HFFc6 (cell line): ENCODE results near the gene SMG6. TPM values are rescaled to one million over a fixed set of nuclear protein-coding genes. Genes with fewer than 3 reads are reported as not detected.

Source experiments
- DNase-seq: peaks from one replicate; pipeline ENCODE4 v3.0.0-alpha.2; 2018
- H3K27ac Mint-ChIP-seq: 2 replicates; pipeline ENCODE4 v1.8.0; 2020; ENCODE audit warnings: mild to moderate bottlenecking, mixed read lengths
- H3K27me3 Mint-ChIP-seq: 2 replicates; pipeline ENCODE4 v1.8.0; 2021; ENCODE audit warnings: mild to moderate bottlenecking, moderate library complexity, mixed read lengths; ENCODE audit not compliant: insufficient read depth
- H3K36me3 Mint-ChIP-seq: 2 replicates; pipeline ENCODE4 v1.8.0; 2021; ENCODE audit warnings: low read depth, mixed read lengths
- H3K4me1 Mint-ChIP-seq: 2 replicates; pipeline ENCODE4 v1.8.0; 2020; ENCODE audit warnings: low read depth, mixed read lengths
- H3K4me3 Mint-ChIP-seq: 2 replicates; pipeline ENCODE4 v1.8.0; 2020; ENCODE audit warnings: mild to moderate bottlenecking, moderate library complexity, mixed read lengths
- H3K9me3 Mint-ChIP-seq: 2 replicates; pipeline ENCODE4 v1.8.0; 2020; ENCODE audit warnings: mild to moderate bottlenecking, mixed read lengths
- total RNA-seq, 6 experiments: library from RNA; stranded (reverse); fragmentation: NEBNext Ultra II Directional; extraction: Animal tissue kit (Norgen Biotek cat#: 25700); gene quantifications; 2 replicates in 1 of 6; 3 replicates in 5 of 6; pipeline ENCODE4 v1.2.3, GENCODE V29; 2021
- TF ChIP-seq, protein P1 (sequence below): fragments of 200-600 bp; sonication (generic); IDR thresholded peaks from 2 replicates; pipeline ENCODE4 v1.5.0; 2021; ENCODE audit warnings: antibody characterized with exemption, mild to moderate bottlenecking

Gene SMG6
- total RNA-seq, 6 experiments from 2014 or later = 29.5 to 37.4 (median 31.8) TPM

DNA sequence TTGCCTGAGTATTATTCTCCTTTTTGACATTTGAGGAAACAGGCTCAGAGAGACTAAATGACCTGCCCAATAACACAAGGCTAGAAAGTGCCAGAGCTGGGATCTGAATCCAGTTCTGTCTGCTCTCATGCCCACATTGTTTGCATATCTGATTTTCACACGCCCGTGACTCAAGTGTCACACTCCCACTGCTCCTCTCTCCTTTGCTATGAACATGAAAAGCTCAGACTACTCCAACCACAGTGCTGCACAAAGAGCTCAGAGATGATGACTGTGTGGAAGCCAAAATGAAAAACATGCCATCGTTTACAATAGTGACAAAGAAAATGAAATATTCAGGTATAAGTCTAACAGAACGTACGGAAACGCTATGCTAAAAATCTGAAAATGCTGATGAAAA lies 107.9 kb downstream of the SMG6 start:
- TF ChIP-seq, protein P1, sequence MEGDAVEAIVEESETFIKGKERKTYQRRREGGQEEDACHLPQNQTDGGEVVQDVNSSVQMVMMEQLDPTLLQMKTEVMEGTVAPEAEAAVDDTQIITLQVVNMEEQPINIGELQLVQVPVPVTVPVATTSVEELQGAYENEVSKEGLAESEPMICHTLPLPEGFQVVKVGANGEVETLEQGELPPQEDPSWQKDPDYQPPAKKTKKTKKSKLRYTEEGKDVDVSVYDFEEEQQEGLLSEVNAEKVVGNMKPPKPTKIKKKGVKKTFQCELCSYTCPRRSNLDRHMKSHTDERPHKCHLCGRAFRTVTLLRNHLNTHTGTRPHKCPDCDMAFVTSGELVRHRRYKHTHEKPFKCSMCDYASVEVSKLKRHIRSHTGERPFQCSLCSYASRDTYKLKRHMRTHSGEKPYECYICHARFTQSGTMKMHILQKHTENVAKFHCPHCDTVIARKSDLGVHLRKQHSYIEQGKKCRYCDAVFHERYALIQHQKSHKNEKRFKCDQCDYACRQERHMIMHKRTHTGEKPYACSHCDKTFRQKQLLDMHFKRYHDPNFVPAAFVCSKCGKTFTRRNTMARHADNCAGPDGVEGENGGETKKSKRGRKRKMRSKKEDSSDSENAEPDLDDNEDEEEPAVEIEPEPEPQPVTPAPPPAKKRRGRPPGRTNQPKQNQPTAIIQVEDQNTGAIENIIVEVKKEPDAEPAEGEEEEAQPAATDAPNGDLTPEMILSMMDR = no peak
- Mint-ChIP-seq H3K9me3 (no peaks in the 10 kb centered on the region; the same call in 1 of the 2 replicates), H3K4me3 (no peak overlapping the region), H3K27ac (peak overlapping the region; percentile 13; the same call in 1 of the 2 replicates), H3K27me3 (no peaks in the 10 kb centered on the region; the same call in 1 of the 2 replicates), H3K4me1 (peaks cover 74% of the 10 kb centered on the region), H3K36me3 (peaks cover 47% of the 10 kb centered on the region)
- no peak for DNase-seq

DNA sequence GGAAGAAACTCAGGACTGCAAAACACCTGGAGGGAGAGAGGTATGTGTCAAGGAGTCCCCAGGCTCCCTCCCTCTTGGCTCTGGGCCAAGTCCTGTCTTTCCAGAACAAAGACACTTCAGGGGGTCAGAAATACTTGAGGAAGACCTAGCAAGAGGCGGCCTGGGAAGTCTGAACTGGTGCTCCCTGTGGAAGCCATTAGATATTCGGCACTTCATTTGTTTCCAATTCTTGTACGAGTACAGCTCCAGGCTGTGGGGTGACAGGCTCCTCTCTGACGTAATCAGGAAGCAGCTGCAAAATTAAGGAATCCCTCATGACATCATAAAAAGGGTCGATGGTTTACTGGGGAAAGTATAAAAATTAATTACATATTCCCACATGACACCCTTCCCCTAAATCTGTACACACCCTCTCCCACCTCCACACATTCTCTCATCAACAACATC lies 108.7 kb downstream of the SMG6 start:
- TF ChIP-seq, protein P1 = no peak
- H3K27me3 Mint-ChIP-seq = no peaks in the 10 kb centered on the region; the same call in 1 of the 2 replicates
- H3K4me1 Mint-ChIP-seq = peaks cover 82% of the 10 kb centered on the region
- no peak overlapping the region; the same call in 1 of the 2 replicates for H3K27ac Mint-ChIP-seq
- peaks cover 50% of the 10 kb centered on the region for H3K36me3 Mint-ChIP-seq
- H3K9me3 Mint-ChIP-seq = no peaks in the 10 kb centered on the region; the same call in 1 of the 2 replicates
- H3K4me3 Mint-ChIP-seq = no peak overlapping the region
- DNase-seq = no peak

- H3K36me3 Mint-ChIP-seq = peaks cover 60% of the 10 kb centered on the region
- H3K27me3 Mint-ChIP-seq = peaks cover 3% of the 10 kb centered on the region
- H3K27ac Mint-ChIP-seq = peak overlapping the region; percentile 98
- no peaks in the 10 kb centered on the region; the same call in 1 of the 2 replicates for H3K9me3 Mint-ChIP-seq
- peak overlapping the region; percentile 69 for H3K4me3 Mint-ChIP-seq
- DNase-seq = peak; percentile 95
- peaks cover 78% of the 10 kb centered on the region for H3K4me1 Mint-ChIP-seq
- TF ChIP-seq, protein P1 = peak; percentile 15; the same call in 1 of the 2 replicates
These were observed 111.1 kb downstream of the SMG6 start for GRCh38 chr17:2192367-2193057.

DNA sequence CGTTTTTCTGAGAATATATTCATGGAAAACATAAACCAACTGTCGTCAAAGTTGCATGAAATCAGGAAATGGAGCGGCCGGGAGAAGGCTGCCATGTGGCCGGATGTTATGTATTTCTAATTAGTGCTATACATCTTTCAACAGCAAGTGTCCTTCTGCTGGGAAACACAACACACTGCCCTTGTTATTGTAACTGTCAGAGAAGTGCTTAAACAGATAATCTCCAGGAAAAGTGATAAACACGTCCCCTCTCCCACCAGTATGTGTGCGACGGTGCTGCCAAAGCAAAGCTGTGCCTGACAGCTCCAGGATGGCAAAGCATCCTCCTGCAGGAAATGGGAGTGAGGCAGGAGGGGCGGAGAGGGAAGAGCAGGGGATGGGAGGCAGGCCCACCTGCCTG lies 111.8 kb downstream of the SMG6 start:
- DNase-seq = no peak
- Mint-ChIP-seq H3K4me1 (peaks cover 75% of the 10 kb centered on the region), H3K27me3 (peaks cover 3% of the 10 kb centered on the region), H3K9me3 (no peaks in the 10 kb centered on the region; the same call in 1 of the 2 replicates), H3K4me3 (peak overlapping the region; percentile 69; the same call in 1 of the 2 replicates), H3K27ac (peak overlapping the region; percentile 98), H3K36me3 (peaks cover 67% of the 10 kb centered on the region)
- TF ChIP-seq, protein P1 = no peak

DNA sequence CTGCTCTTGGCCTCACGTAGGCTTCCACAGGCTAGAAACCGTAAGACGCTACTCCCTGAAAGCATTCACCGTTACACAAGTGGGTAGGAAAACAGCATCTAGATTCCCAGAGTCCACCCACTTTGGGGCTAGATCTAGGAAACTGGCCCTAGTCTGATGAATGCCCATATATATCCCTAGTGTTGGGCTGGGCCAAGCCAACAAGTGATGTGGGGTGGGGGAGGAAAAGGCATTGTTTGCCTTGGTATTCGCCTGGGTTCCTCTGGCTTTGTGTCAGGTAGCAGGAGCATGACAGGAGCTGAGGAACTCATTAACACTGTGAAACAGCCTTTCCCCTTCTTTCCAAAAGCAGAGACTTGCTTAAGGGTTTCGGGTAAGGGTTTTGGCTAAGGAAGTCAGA lies 112.4 kb downstream of the SMG6 start:
- H3K4me1 Mint-ChIP-seq = peaks cover 75% of the 10 kb centered on the region
- peaks cover 71% of the 10 kb centered on the region for H3K36me3 Mint-ChIP-seq

More for the DNA sequence above, 112.4 kb downstream of the SMG6 start:
- no peak for DNase-seq
- H3K4me3 Mint-ChIP-seq = no peak overlapping the region
- peak overlapping the region; percentile 98 for H3K27ac Mint-ChIP-seq
- H3K9me3 Mint-ChIP-seq = no peaks in the 10 kb centered on the region; the same call in 1 of the 2 replicates
- TF ChIP-seq, protein P1 = no peak
- H3K27me3 Mint-ChIP-seq = peaks cover 3% of the 10 kb centered on the region
